M059J (cell line): ENCODE data around the gene ZNF516. TPM values are rescaled to one million over a fixed set of nuclear protein-coding genes. Genes with fewer than 3 reads are reported as not detected.
"Not testable (repeated sequence)": the region's sequence is repeated elsewhere in the genome, so short reads cannot be mapped to it uniquely, and the experiment has no call there.

Experiments used
- DNase-seq: peaks from one replicate; pipeline ENCODE4 v3.0.0-alpha.2; 2012; ENCODE audit warnings: low read depth
- total RNA-seq: library from RNA; depleted of rRNA; stranded (reverse); fragments of >200 nt; shearing (Covaris generic); gene quantifications from 2 replicates; pipeline ENCODE4 v1.2.3, GENCODE V29; 2014; rRNA removed

The ZNF516 gene, protein sequence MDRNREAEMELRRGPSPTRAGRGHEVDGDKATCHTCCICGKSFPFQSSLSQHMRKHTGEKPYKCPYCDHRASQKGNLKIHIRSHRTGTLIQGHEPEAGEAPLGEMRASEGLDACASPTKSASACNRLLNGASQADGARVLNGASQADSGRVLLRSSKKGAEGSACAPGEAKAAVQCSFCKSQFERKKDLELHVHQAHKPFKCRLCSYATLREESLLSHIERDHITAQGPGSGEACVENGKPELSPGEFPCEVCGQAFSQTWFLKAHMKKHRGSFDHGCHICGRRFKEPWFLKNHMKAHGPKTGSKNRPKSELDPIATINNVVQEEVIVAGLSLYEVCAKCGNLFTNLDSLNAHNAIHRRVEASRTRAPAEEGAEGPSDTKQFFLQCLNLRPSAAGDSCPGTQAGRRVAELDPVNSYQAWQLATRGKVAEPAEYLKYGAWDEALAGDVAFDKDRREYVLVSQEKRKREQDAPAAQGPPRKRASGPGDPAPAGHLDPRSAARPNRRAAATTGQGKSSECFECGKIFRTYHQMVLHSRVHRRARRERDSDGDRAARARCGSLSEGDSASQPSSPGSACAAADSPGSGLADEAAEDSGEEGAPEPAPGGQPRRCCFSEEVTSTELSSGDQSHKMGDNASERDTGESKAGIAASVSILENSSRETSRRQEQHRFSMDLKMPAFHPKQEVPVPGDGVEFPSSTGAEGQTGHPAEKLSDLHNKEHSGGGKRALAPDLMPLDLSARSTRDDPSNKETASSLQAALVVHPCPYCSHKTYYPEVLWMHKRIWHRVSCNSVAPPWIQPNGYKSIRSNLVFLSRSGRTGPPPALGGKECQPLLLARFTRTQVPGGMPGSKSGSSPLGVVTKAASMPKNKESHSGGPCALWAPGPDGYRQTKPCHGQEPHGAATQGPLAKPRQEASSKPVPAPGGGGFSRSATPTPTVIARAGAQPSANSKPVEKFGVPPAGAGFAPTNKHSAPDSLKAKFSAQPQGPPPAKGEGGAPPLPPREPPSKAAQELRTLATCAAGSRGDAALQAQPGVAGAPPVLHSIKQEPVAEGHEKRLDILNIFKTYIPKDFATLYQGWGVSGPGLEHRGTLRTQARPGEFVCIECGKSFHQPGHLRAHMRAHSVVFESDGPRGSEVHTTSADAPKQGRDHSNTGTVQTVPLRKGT
- 2.6 and 8.9 TPM in 2 replicates for total RNA-seq

- DNase-seq, result peak; percentile 24
Measured at GRCh38 chr18:76495006-76495370, at the start of gene ZNF516. Gene ZNF516, minus strand, starts transcription at chr18:76495242. Its CDS starts 52,188 bp downstream, at chr18:76443054.

- no peak for DNase-seq
Measured at GRCh38 chr18:76538846-76539245, 43.8 kb upstream of the ZNF516 start.

DNA sequence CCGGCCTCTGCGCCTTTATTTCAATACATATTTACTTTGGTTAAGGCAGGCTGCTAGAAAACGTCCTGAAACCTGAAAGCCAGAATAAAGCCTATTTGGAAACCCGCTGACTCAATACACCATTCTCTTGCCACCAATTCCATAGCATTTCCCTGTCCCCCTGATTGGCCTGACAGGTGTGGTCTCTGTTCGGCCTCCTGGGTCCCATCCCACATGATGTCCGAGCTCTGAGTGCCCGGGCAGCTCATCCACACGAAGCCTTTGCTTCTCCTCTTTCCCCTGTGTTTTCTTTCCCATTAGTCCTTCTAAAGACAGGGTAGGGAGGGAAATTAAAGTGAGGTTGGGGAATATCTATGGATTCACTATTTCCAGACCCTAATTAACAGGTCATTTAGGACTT lies 42.6 kb upstream of the ZNF516 start:
- no peak for DNase-seq

DNA sequence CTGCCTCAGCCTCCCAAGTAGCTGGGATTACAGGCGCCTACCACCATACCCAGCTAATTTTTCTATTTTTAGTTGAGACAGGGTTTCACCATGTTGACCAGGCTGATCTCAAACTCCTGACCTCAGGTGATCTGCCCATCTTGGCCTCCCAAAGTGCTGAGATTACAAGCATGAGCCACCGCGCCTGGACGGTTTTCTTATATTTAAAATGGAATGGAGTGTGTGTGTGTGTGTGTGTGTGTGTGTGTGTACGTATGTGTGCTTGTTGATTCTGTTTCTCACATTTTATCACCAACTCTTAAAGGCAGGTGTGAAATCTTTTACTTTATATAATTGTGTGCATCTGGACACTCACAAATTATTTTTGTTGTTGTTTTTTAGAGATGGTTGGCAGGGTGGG lies 41.6 kb upstream of the ZNF516 start:
- DNase-seq, result not testable (repeated sequence)

- DNase-seq, result no peak
Measured at GRCh38 chr18:76532875-76533274, 37.8 kb upstream of the ZNF516 start.

DNA sequence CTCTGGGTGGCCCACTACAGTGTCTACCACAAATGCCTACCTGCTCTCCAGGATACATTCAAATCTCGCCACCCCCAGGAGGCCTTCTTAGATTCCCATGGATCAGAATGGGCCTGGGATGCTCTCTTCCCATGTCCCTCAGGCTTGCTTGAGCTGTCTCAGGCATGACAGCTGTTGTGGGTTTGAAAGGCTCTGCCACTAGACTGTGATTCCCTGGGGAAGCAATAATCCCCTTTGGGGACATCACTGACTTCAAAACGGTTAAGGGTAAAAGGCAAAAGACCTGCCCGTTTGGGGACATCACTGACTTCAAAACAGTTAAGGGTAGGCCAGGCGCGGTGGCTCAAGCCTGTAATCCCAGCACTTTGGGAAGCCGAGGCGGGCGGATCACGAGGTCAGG lies 35.8 kb upstream of the ZNF516 start:
- DNase-seq, result no peak

DNA sequence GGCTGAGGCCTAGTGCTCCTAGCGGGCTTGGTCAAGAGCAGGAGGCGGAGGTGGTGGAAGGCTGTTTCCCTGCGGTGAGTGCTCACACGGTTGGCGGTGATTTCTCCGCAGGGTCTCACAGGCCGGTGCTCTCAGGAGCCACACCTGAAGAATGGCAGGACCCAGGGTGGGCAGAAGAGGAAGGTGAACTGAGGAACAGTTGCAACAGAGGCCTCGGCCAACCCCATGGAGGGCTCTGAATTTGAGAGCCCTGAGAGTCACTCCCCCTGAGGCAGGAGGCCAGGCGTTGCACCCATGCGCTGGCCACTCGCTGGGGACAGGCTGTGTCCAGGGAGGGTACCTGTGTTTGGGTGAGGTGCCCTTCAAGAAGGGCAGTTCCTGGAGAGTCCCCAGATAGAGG lies 35.3 kb upstream of the ZNF516 start:
- no peak for DNase-seq

- no peak for DNase-seq
Measured at GRCh38 chr18:76529433-76529811, 34.4 kb upstream of the ZNF516 start.

GRCh38 chr18:76528477-76529432 lies 33.7 kb upstream of the ZNF516 start:
- peak; percentile 12 for DNase-seq

GRCh38 chr18:76525911-76526310 lies 30.9 kb upstream of the ZNF516 start:
- no peak for DNase-seq

DNA sequence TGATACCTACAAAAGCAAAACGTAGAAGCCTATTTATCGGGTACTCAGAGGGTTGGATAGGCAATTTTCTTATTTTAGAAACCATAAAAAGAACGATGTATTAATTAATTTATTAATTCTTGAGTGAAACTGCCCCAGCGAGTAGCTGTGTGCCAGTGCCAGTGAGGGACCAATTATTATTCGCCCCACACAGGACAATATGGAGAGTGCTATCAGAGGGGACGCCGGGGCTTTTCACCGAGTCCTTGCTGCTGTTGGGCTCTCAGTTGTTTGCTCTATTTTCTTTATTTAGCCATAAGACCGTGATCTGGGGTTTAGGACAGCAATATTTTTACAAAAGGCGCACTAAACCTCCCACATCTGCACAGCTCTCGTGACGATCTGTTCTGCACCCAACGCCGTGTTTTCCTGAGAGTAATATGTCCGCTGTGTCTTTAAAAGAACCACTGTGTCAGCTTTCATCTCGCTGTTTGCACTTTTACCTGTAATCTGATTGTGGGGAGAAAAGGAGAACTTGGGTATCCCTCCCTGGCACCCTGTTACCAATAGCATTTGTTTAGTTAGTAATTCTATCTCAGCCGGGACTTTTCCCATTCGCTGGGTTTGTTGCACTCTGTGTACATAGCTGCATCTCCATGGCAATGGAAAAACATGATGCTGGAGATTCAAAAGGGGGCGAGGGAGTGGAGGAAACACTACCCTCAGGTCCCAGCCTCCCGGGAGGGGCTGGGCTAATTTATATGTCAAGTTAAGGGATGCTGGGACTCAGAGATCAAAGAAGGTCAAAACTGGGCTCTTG lies 30.1 kb upstream of the ZNF516 start:
- DNase-seq, result peak; percentile 67

- DNase-seq, result no peak
Measured at GRCh38 chr18:76524477-76524876, 29.4 kb upstream of the ZNF516 start.

- DNase-seq, result no peak
Measured at GRCh38 chr18:76522551-76522950, 27.5 kb upstream of the ZNF516 start.

- no peak for DNase-seq
Measured at GRCh38 chr18:76522122-76522503, 27.1 kb upstream of the ZNF516 start.

DNA sequence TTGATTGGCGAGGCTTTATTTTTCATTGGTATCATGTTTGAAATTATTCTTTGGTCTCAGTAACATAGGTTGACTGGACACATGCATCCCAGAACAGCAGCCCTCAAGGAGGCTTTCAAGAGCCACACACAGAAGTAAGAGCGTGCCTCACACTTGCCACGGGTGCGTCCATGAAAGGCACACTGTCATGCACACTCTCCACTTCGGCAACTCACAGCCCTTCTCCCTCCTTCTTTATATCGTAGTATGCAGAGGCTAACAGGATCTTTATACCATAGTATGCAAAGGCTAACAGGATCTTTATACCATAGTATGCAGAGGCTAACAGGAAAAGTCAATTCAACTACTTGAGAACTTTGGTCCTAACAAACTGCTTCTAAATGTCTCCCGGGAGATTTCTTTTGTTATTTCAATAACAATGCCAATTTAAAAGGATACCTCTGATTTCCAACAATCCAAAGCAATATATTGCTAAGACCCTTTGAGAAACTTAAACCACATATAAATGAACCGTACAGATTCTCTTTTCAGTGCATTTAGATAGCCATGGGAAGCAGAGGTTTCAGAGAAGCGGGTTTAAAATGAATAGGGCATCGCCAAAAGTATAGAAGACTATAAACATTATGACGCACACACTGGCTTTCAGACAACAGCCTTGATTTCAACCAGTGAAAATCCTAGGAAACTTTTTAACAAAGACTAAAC lies 26.5 kb upstream of the ZNF516 start:
- DNase-seq, result no peak

DNA sequence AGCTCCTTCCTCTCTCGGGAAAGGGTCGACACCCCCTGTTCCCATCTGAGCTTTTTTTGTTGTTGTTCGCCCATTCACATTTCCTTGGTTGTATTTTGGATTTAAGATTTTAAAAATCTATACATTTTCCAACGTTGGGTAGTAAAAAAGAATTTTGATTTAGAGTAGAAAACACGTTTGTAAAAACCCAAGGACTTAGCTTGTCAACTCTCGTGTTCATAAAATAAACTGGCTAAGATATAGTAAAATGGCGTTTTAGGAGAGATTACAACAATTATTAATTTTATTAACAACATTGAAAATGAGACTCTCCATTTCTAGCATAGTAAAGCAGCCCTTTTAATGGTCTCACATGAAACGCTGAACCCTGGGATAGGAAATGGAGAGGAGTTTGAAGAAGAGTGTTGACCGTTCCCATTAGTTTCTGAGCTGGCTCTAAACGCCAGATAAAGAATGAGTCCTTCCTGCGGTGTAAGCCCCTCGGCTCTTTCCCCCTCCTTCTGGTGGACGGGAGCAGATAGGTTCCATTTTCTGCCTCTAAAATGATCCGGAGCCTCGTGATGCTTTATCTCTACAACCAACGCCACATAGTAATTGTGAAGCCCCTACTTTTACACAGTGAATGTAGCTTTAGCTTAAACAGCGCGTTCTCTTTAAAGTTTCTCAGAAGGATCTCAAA lies 24.0 kb upstream of the ZNF516 start:
- no peak for DNase-seq

GRCh38 chr18:76518123-76518859 lies 23.2 kb upstream of the ZNF516 start:
- no peak for DNase-seq

DNA sequence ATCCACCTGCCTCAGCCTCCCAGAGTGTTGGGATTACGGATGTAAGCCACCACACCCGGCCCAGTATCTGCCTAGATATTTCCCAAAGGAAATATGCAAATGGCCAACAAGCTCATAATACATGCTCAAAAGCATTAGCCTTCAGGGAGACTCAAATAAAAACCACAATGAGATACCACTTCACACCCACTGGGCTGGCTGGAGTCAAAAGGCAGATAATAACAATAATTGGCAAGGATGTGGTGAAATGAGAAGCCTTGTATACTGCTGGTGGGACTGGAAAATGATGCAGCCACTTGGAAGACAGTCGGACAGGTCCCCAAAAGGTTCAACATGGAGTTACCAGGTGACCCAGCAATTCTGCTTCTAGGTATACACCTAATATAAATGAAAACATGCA lies 20.5 kb upstream of the ZNF516 start:
- DNase-seq, result no peak
